HFF-Myc (cell line): ENCODE data around the gene SOX14.

Experiments
- DNase-seq: peaks from one replicate; pipeline ENCODE4 v3.0.0-alpha.2; 2011; ENCODE audit warnings: low read depth; ENCODE audit errors: extremely low read depth
- H3K4me3 ChIP-seq: replicated peaks from 2 replicates; pipeline ENCODE4 v1.5.1; 2011; ENCODE audit warnings: low read depth, mild to moderate bottlenecking, control low read depth, low read length
- TF ChIP-seq, protein P1 (sequence below): IDR thresholded peaks from 2 replicates; pipeline ENCODE4 v1.5.1; 2012; ENCODE audit warnings: mild to moderate bottlenecking, low read depth, low read length, control low read depth; ENCODE audit errors: missing control alignments

The SOX14 gene

DNA sequence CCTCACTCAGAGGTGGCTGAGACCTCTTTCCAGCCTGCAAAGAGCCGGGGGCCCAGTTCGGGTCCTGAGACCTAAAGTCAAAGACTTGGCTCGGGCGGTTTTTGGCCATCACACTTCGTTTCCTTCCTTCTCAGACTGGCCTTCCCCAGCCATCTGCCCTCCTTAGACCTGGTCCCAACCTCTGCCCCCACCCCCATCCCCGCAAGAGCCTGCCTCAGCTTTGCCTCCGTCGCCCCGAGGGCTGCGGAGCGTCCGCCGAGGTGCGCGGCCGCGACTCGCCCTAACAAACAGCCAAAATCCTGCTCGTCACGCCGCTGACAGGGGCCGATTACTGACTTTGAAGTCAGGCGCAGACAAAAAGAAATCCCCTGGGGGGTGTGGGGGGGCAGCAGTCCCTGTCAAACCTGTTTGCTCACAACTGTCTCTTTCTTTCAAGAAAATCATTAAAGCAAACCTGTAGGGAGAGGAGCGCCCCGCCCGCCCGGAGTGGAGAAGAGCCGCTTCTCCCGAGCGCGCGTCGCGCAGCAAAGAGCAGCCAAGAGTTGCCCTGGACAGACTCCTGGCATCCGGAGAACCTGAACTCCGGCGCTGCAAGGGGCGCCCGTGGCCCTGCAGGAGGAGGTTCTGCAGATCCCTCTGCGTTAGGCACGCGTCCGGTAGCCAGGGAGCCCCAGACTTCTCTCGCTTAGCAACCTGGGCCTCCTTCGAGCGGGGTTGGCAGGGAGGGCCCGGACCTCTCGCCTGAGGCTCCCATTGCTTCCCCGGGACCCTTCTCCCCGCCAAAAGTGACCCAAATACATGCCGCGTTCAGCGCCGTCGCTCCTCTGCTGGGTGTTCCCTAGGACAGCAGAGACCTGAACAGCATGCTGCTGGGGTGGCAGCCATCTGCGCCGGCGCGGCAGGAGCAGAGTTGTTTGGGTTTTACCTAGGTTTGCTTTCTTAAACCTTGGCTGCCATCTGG, 4.5 kb downstream of the SOX14 start:
- H3K4me3 ChIP-seq: peak overlapping the region; percentile 7; the same call in 1 of the 2 replicates
- DNase-seq: no peak
- TF ChIP-seq, protein P1, sequence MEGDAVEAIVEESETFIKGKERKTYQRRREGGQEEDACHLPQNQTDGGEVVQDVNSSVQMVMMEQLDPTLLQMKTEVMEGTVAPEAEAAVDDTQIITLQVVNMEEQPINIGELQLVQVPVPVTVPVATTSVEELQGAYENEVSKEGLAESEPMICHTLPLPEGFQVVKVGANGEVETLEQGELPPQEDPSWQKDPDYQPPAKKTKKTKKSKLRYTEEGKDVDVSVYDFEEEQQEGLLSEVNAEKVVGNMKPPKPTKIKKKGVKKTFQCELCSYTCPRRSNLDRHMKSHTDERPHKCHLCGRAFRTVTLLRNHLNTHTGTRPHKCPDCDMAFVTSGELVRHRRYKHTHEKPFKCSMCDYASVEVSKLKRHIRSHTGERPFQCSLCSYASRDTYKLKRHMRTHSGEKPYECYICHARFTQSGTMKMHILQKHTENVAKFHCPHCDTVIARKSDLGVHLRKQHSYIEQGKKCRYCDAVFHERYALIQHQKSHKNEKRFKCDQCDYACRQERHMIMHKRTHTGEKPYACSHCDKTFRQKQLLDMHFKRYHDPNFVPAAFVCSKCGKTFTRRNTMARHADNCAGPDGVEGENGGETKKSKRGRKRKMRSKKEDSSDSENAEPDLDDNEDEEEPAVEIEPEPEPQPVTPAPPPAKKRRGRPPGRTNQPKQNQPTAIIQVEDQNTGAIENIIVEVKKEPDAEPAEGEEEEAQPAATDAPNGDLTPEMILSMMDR: no peak

DNA sequence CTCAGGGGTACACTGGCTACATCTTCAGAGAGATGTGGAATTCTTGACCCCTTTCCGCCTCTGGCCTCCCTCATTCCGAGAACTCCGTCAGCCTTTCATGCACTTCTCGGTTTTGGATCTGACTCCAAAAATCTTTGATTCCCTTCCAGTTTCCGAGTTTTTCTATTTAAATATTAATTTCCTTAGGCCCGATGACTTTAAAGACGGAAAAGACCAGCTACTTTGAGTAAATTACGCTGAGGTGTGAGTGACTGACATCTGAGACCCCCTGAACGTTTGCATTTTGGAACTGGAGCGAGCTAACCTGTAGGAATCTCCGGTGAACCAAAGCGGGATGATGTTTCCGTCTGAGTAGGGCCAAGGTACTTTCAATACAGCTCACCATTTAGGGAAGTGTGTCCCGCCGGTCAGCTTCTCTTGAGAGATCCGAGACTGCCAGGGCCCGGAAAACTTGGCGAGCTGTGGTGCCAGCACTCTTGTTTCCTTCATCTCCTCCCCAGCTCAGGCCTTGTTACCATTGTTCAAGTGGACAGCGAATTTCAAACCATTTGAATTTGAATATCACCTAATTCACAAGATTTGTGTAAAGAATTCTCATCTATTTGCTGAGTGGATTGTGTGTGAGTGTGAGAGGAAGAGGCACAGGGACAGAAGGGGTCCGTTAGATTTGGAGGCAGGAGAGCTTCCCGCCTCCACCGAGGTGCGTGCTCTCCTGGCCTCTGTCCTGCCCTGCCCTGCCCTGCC, 5.4 kb downstream of the SOX14 start:
- no peak for DNase-seq
- H3K4me3 ChIP-seq: no peak overlapping the region
- TF ChIP-seq, protein P1: no peak

DNA sequence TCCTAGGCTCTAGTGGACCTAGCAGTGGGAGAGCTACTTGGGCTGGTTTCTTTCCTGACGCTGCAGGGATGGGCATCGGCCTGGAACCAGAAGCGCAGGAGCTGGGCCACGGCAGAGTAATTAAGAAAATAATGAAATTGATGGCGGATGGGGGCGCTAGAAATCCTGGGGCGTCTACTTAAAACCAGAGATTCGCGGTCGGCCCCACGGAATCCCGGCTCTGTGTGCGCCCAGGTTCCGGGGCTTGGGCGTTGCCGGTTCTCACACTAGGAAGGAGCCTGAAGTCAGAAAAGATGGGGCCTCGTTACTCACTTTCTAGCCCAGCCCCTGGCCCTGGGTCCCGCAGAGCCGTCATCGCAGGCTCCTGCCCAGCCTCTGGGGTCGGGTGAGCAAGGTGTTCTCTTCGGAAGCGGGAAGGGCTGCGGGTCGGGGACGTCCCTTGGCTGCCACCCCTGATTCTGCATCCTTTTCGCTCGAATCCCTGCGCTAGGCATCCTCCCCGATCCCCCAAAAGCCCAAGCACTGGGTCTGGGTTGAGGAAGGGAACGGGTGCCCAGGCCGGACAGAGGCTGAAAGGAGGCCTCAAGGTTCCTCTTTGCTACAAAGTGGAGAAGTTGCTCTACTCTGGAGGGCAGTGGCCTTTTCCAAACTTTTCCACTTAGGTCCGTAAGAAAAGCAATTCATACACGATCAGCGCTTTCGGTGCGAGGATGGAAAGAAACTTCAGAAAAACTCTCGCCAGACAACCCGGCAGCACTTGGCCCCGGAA, 6.1 kb downstream of the SOX14 start:
- H3K4me3 ChIP-seq: no peak overlapping the region
- TF ChIP-seq, protein P1: no peak
- no peak for DNase-seq

DNA sequence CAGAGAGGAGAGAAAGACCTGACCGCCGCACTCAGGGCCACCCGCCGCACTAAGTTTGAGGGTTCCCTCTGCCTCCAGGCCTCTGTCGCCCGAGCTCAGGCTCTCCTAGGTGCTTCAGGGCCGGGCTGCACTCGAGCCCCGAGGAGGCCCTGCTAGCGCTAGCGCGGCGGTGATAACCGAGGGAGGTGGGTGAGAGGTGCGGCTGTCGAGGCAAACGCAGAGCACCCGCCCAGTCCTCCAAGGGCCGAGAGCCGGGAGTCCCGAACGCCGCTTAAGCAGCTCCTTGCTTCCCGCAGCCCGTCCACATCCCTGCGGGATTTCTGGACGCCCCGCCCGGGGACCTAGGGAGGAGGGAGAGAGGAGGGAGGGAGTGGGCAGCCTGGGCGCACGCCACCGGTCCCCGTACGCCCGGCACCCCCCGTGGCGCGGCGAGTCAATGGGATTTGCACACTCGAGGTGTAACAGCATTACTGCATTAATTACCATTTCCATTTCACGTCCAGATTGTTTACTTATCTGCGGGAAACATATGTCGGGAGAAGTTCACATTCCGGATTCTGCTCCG, 6.8 kb downstream of the SOX14 start:
- no peak for DNase-seq
- H3K4me3 ChIP-seq: no peak overlapping the region
- TF ChIP-seq, protein P1: no peak

DNA sequence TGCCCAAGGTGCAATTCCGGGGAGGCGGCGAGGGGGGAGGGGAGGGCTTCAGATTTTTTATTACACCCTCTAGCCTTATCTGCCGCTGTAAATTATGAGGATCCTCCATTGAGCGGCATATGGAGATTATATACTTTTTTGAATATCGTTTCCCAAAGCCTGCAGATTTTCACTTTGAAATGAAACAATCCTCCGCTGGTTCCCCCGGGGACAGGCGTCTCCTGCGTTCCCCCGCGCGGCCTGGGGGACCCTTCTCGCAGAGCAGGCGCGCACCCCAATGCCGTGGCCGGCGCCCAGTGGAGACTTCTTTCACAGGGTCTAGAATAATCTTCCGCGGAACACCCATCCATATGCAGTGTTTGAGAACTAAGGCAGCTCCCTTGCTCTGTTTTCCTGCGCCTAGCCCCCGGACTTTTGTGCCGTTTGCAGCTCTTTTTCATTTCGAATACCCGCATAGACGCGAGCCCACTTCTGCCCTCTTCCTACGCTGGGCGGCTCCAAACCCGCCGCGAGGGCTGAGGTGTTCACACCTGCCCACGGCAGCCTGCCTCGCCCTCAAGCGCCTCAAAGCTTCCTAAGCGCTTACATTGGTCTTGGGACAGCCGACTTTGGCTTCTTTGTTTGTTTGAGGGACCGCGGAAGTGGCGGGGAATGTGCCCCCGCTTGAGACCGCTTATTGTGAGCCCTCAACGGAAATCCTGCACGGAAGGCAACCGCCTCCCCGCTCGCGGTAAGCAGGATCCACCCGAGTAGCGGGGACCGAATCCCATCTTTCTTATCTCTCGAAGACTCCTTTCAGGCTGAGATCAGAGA, 7.5 kb downstream of the SOX14 start:
- TF ChIP-seq, protein P1: no peak
- no peak for DNase-seq
- H3K4me3 ChIP-seq: no peak overlapping the region
